ENCODE measurements around the gene TPRN. TPM values are rescaled to one million over a fixed set of nuclear protein-coding genes. Genes with fewer than 3 reads are reported as not detected.

Gene TPRN
- total and polyA plus RNA-seq, 8 donors, result 48.7 to 110 (median 67.2) TPM

- H3K27ac ChIP-seq, result no peak overlapping the region
- TF ChIP-seq CTCF (IDR thresholded peaks at IDR 0.05), result no peak
- intact Hi-C loops (cut with DNase I), result no loop called here
- no peak for ATAC-seq
- peaks cover 0 to 4% (median 2%) of the 10 kb centered on the region in 4 donors for H3K27me3 ChIP-seq
- H3K4me3 ChIP-seq, result no peak overlapping the region
- DNase-seq, result no peak
- H3K36me3 ChIP-seq, result no peaks in the 10 kb centered on the region
- 76% methylated on average over 21 to 22 of the region's 22 CpGs for WGBS, 2 donors
- FAIRE-seq, result no peak
- H3K9me3 ChIP-seq, result no peaks in the 10 kb centered on the region
- H3K4me1 ChIP-seq, result peaks cover 6 to 21% (median 18%) of the 10 kb centered on the region in 3 donors
These were observed 33.9 kb downstream of the TPRN start for GRCh38 chr9:137166380-137167229.

- TF ChIP-seq CTCF (IDR thresholded peaks at IDR 0.05), result no peak
- peaks cover 0 to 10% (median 2%) of the 10 kb centered on the region in 4 donors for H3K27me3 ChIP-seq
These were observed 35.2 kb downstream of the TPRN start for GRCh38 chr9:137165250-137165836.

GRCh38 chr9:137164370-137165249 lies 35.9 kb downstream of the TPRN start:
- H3K4me3 ChIP-seq, result no peak overlapping the region
- H3K4me1 ChIP-seq, result peaks cover under 1 to 16% (median 14%) of the 10 kb centered on the region in 3 donors
- intact Hi-C loops (cut with DNase I), result no loop called here
- TF ChIP-seq CTCF (IDR thresholded peaks at IDR 0.05), result no peak
- 79 to 88% methylated on average over 31 to 34 of the region's 34 CpGs for WGBS, 2 donors
- ATAC-seq, result no peak
- H3K27me3 ChIP-seq, result peaks cover 0 to 10% (median 2%) of the 10 kb centered on the region in 4 donors
- FAIRE-seq, result no peak
- H3K27ac ChIP-seq, result no peak overlapping the region
- DNase-seq, result no peak
- H3K9me3 ChIP-seq, result no peaks in the 10 kb centered on the region
- no peaks in the 10 kb centered on the region for H3K36me3 ChIP-seq

More at GRCh38 chr9:137165250-137165836, 35.2 kb downstream of the TPRN start:
- FAIRE-seq, result no peak
- 85 to 91% methylated on average over 31 to 32 of the region's 32 CpGs for WGBS, 2 donors
- intact Hi-C loops (cut with DNase I), result no loop called here
- Histone ChIP-seq H3K4me1 (peaks cover 6 to 21% (median 18%) of the 10 kb centered on the region in 3 donors), H3K36me3 (no peaks in the 10 kb centered on the region), H3K27ac (no peak overlapping the region), H3K9me3 (no peaks in the 10 kb centered on the region), H3K4me3 (no peak overlapping the region)
- ATAC-seq, result no peak
- DNase-seq, result no peak

- peaks cover 0 to 14% (median 14%) of the 10 kb centered on the region in 3 donors for H3K4me1 ChIP-seq
- DNase-seq, result no peak
- peaks cover 0 to 10% (median 2%) of the 10 kb centered on the region in 4 donors for H3K27me3 ChIP-seq
- H3K27ac ChIP-seq, result no peak overlapping the region
- H3K36me3 ChIP-seq, result no peaks in the 10 kb centered on the region
- FAIRE-seq, result no peak
- TF ChIP-seq CTCF (IDR thresholded peaks at IDR 0.05), result no peak
- H3K9me3 ChIP-seq, result no peaks in the 10 kb centered on the region
- intact Hi-C loops (cut with DNase I), result no loop called here
- 80 to 81% methylated on average over 22 of the region's 22 CpGs for WGBS, 2 donors
- no peak overlapping the region for H3K4me3 ChIP-seq
- ATAC-seq, result no peak
These were observed 36.7 kb downstream of the TPRN start for GRCh38 chr9:137163805-137164204.
